Measurements from ENCODE around the gene EARS2. TPM values are rescaled to one million over a fixed set of nuclear protein-coding genes. Genes with fewer than 3 reads are reported as not detected.

EARS2 gene
- total and polyA plus RNA-seq, 2 of the 8 experiments (the other 6 are each of a cell fraction or from before 2014, with no cell fraction given), result 47.8 to 111 TPM

- H2BK5ac ChIP-seq (ENCODE audit: low read depth, low read length), result 0 out of 2 replicates have a peak overlapping the region, but pooled peaks have one; percentile 52
- peak overlapping the region; percentile 15; the same call in 1 of the 2 replicates for H3K27ac ChIP-seq (ENCODE audit: low read depth, low read length)
- WGBS, 2 experiments (ENCODE audit: extremely low coverage in 1 of 2, insufficient coverage in 1 of 2, insufficient read length in 1 of 2, insufficient replicate concordance in 2 of 2, low coverage in 1 of 2, low lambda C conversion rate in 2 of 2, missing lambda C conversion rate in 1 of 2), result 90% methylated on average over 8 of the region's 9 CpGs; no CpG with 5 or more reads in 1 of the 2 experiments
- H3K36me3 ChIP-seq (ENCODE audit: control insufficient read depth in 2 of 4, insufficient read depth in 4 of 4, low read length in 3 of 4), result peaks cover 0 to 5% (median 1%) of the 10 kb centered on the region in 4 experiments; a peak in 4 of 8 replicates
- H2BK20ac ChIP-seq (ENCODE audit: low read length), result no peak overlapping the region
- H4K5ac ChIP-seq (ENCODE audit: insufficient read length, low read depth, low read length), result no peak overlapping the region
- H3K23me2 ChIP-seq (ENCODE audit: low read depth, low read length), result peaks cover 10% of the 10 kb centered on the region
- CTCF ChIA-PET (ENCODE audit: partially characterized antibody), result interaction anchor here (0.9 kb wide), 1 partner anchor 28 kb away, joined by 4 read pairs; no protein-coding TSS in a partner anchor
- H3K9ac ChIP-seq (replicated peaks in 1 of 4; ENCODE audit: extremely low read depth in 1 of 4, low read depth in 3 of 4, low read length in 3 of 4), result no peak overlapping the region
- peaks cover 52 to 96% of the 10 kb centered on the region in 2 experiments for H3K79me2 ChIP-seq (ENCODE audit: control insufficient read depth in 1 of 2, insufficient read depth in 2 of 2, low read length in 2 of 2)
- H3K23ac ChIP-seq (ENCODE audit: insufficient read length), result no peak overlapping the region
- peaks cover 0 to 10% (median 5%) of the 10 kb centered on the region in 4 experiments; a peak in 5 of 7 replicates for H3K4me1 ChIP-seq (replicated peaks in 1 of 4; ENCODE audit: control insufficient read depth in 3 of 4, insufficient read depth in 4 of 4, low read length in 3 of 4)
- H3K27me3 ChIP-seq (replicated peaks in 1 of 4; ENCODE audit: control insufficient read depth in 3 of 4, extremely low read depth in 1 of 4, insufficient read depth in 3 of 4, low read length in 3 of 4), result no peaks in the 10 kb centered on the region
- POLR2A ChIA-PET (ENCODE audit: partially characterized antibody), result interaction anchor here (0.7 to 6.9 kb wide), 7 partner anchors 10 to 93 kb away, joined by 3 to 63 read pairs (median 4); no protein-coding TSS in a partner anchor
- H3K18ac ChIP-seq (ENCODE audit: extremely low read depth, low read length), result no peak overlapping the region
- no peak overlapping the region for H3K56ac ChIP-seq (replicated peaks; ENCODE audit: insufficient read length, low read depth, low read length)
- H2BK15ac ChIP-seq (ENCODE audit: low read length), result no peak overlapping the region
- peak overlapping the region; percentile 19 to 28; a peak in 2 of 4 replicates for H3K4me2 ChIP-seq (ENCODE audit: insufficient read depth in 1 of 2, low read depth in 2 of 2, low read length in 2 of 2)
- no peak overlapping the region for H2AK5ac ChIP-seq (ENCODE audit: low read depth, low read length)
- no peak overlapping the region for H2BK120ac ChIP-seq (replicated peaks; ENCODE audit: low read depth, low read length)
- no peak for TF ChIP-seq GABPA (IDR thresholded peaks at IDR 0.05; ENCODE audit: borderline replicate concordance, insufficient read depth, low read length)
- no peak for TF ChIP-seq NANOG (IDR thresholded peaks at IDR 0.05; ENCODE audit: insufficient read depth, low read depth, low read length, poor library complexity, severe bottlenecking)
- TF ChIP-seq RBBP5 (IDR thresholded peaks at IDR 0.05; ENCODE audit: borderline replicate concordance, low read depth, low read length), result no peak
- no peak for TF ChIP-seq HDAC6 (IDR thresholded peaks at IDR 0.05; ENCODE audit: low read depth, low read length)
- no peak for TF ChIP-seq ZNF274 (IDR thresholded peaks at IDR 0.05; ENCODE audit: borderline replicate concordance, extremely low read depth, low read length)
- TF ChIP-seq RXRA (IDR thresholded peaks at IDR 0.05; ENCODE audit: insufficient read depth, low read depth, low read length), result no peak
- no peak for TF ChIP-seq BCL11A (IDR thresholded peaks at IDR 0.05; ENCODE audit: low read depth in 2 of 2, low read length in 2 of 2)
- no peak for TF ChIP-seq RAD21 (IDR thresholded peaks at IDR 0.05 in 1 of 2, conservative IDR thresholded peaks at IDR 0.05 in 1 of 2; ENCODE audit: low read depth in 2 of 2, low read length in 2 of 2)
- no peak for TF ChIP-seq CEBPB (IDR thresholded peaks at IDR 0.05; ENCODE audit: low read depth, low read length)
- H3K9me3 ChIP-seq (ENCODE audit: insufficient read depth in 2 of 2, low read depth in 1 of 2, low read length in 1 of 2), result no peaks in the 10 kb centered on the region
- H2BK12ac ChIP-seq (ENCODE audit: low read depth, low read length), result no peak overlapping the region
- FAIRE-seq (no peak), DNase-seq (ENCODE audit: low read depth in 1 of 2, low spot score in 2 of 2) (no peak)
- H2AFZ ChIP-seq (ENCODE audit: low read length), result no peak overlapping the region
- no peak overlapping the region for H4K8ac ChIP-seq (ENCODE audit: extremely low read depth, insufficient read depth, low read length)
- H3K4ac ChIP-seq (replicated peaks; ENCODE audit: insufficient read length, low read depth, low read length), result no peak overlapping the region
- H3K79me1 ChIP-seq (ENCODE audit: low read depth, low read length), result peaks cover 32% of the 10 kb centered on the region
- H4K91ac ChIP-seq (replicated peaks; ENCODE audit: insufficient read length, low read length), result no peak overlapping the region
- H3K14ac ChIP-seq (ENCODE audit: insufficient read length), result no peak overlapping the region
- no peak overlapping the region for H3K4me3 ChIP-seq (ENCODE audit: extremely low read depth in 1 of 4, insufficient read depth in 2 of 4, low read depth in 3 of 4, low read length in 4 of 4)
- peaks cover 41 to 54% of the 10 kb centered on the region in 2 experiments for H4K20me1 ChIP-seq (replicated peaks in 1 of 2; ENCODE audit: control insufficient read depth in 1 of 2, insufficient read depth in 2 of 2, low read length in 2 of 2)
Measured at GRCh38 chr16:23505180-23505665, 51.9 kb downstream of the EARS2 start.
